ENCODE results near the gene NAA10. TPM values are rescaled to one million over a fixed set of nuclear protein-coding genes. Genes with fewer than 3 reads are reported as not detected.
A peak's percentile ranks its signal among the peaks of the same experiment; 100 is the strongest.

The NAA10 gene
- total RNA-seq, 4 donors from 2014 or later, result 29.9 to 57.2 (median 47.4) TPM

- Histone ChIP-seq H3K36me3 (no peaks in the 10 kb centered on the region), H3K4me1 (peaks cover 0 to 12% (median 0%) of the 10 kb centered on the region in 4 donors), H3K4me3 (no peak overlapping the region), H3K27me3 (no peaks in the 10 kb centered on the region), H3K27ac (peak overlapping the region; percentile 58 to 72 (median 66)), H3K9me3 (no peaks in the 10 kb centered on the region)
- 93% methylated on average over 9 of the region's 19 CpGs; no CpG with 5 or more reads in 1 of the 2 donors for WGBS, 2 donors (ENCODE audit: low coverage in 1 of 2)
- in situ Hi-C loops (cut with MboI; ENCODE audit: low pct_ligation_motif_present in 1 of 4, low pct_unique_long_range_greater_than_20kb in 1 of 4, low sequenced_read_pairs in 3 of 4), result loop anchor here in 2 of 4 donors (25.0 kb wide), 2 partner anchors 188 to 587 kb away; partner anchors contain the start of genes G6PD (in 1 of the 2), IKBKG (in 1 of the 2) and PLXNB3 (in 1 of the 2)
- intact Hi-C loops (cut with DNase I; ENCODE audit: low total_unique reads), result loop anchor here (5.0 kb wide), 1 partner anchor 183 kb away; no protein-coding TSS in a partner anchor
- no peak for DNase-seq
- TF ChIP-seq POLR2AphosphoS5 (IDR thresholded peaks at IDR 0.05) (no peak), CTCF (IDR thresholded peaks at IDR 0.05) (no peak), POLR2A (IDR thresholded peaks at IDR 0.05) (no peak), EP300 (IDR thresholded peaks at IDR 0.05; ENCODE audit: low read depth) (no peak)
Observed at GRCh38 chrX:153950127-153950526, 15.3 kb upstream of the NAA10 start.

GRCh38 chrX:153948847-153949805 is 14.3 kb upstream of the NAA10 start:
- TF ChIP-seq CTCF (IDR thresholded peaks at IDR 0.05) (no peak), EP300 (IDR thresholded peaks at IDR 0.05; ENCODE audit: low read depth) (no peak), POLR2AphosphoS5 (IDR thresholded peaks at IDR 0.05) (no peak), POLR2A (IDR thresholded peaks at IDR 0.05) (no peak)
- no peaks in the 10 kb centered on the region for H3K9me3 ChIP-seq
- no peaks in the 10 kb centered on the region for H3K27me3 ChIP-seq
- intact Hi-C loops (cut with DNase I; ENCODE audit: low total_unique reads), result no loop called here
- no peak for DNase-seq
- H3K27ac ChIP-seq, result peak overlapping the region; percentile 58 to 72 (median 66)
- 72% methylated on average over 30 of the region's 30 CpGs; no CpG with 5 or more reads in 1 of the 2 donors for WGBS, 2 donors (ENCODE audit: low coverage in 1 of 2)
- in situ Hi-C loops (cut with MboI; ENCODE audit: low pct_ligation_motif_present in 1 of 4, low pct_unique_long_range_greater_than_20kb in 1 of 4, low sequenced_read_pairs in 3 of 4), result loop anchor here in 1 of 4 donors (25.0 kb wide), 2 partner anchors 162 to 987 kb away; partner anchors contain the start of genes IDH3G, SRPK3 and SSR4
- no peak overlapping the region for H3K4me3 ChIP-seq
- H3K4me1 ChIP-seq, result peaks cover 0 to 13% (median 0%) of the 10 kb centered on the region in 4 donors
- no peaks in the 10 kb centered on the region for H3K36me3 ChIP-seq

- Histone ChIP-seq H3K27ac (peak overlapping the region; percentile 58 to 72 (median 66)), H3K36me3 (no peaks in the 10 kb centered on the region), H3K27me3 (no peaks in the 10 kb centered on the region), H3K4me1 (peaks cover 0 to 13% (median 0%) of the 10 kb centered on the region in 4 donors), H3K4me3 (no peak overlapping the region), H3K9me3 (no peaks in the 10 kb centered on the region)
- WGBS, 2 donors (ENCODE audit: low coverage in 1 of 2), result 82% methylated on average over 10 of the region's 10 CpGs; no CpG with 5 or more reads in 1 of the 2 donors
- no peak for DNase-seq
- in situ Hi-C loops (cut with MboI; ENCODE audit: low pct_ligation_motif_present in 1 of 4, low pct_unique_long_range_greater_than_20kb in 1 of 4, low sequenced_read_pairs in 3 of 4), result loop anchor here in 1 of 4 donors (25.0 kb wide), 2 partner anchors 161 to 986 kb away; partner anchors contain the start of genes IDH3G, SRPK3 and SSR4
- intact Hi-C loops (cut with DNase I; ENCODE audit: low total_unique reads), result no loop called here
- no peak for TF ChIP-seq EP300 (IDR thresholded peaks at IDR 0.05; ENCODE audit: low read depth)
Observed at GRCh38 chrX:153948002-153948466, 13.2 kb upstream of the NAA10 start.

GRCh38 chrX:153947009-153947769 is 12.4 kb upstream of the NAA10 start:
- Histone ChIP-seq H3K4me3 (no peak overlapping the region), H3K27me3 (no peaks in the 10 kb centered on the region), H3K27ac (peak overlapping the region; percentile 58 to 72 (median 66)), H3K9me3 (no peaks in the 10 kb centered on the region), H3K4me1 (peaks cover 0 to 12% (median 0%) of the 10 kb centered on the region in 4 donors), H3K36me3 (no peaks in the 10 kb centered on the region)
- intact Hi-C loops (cut with DNase I; ENCODE audit: low total_unique reads) (no loop called here), in situ Hi-C loops (cut with MboI; ENCODE audit: low pct_ligation_motif_present in 1 of 4, low pct_unique_long_range_greater_than_20kb in 1 of 4, low sequenced_read_pairs in 3 of 4) (loop anchor here in 1 of 4 donors (25.0 kb wide), 2 partner anchors 160 to 985 kb away; partner anchors contain the start of genes IDH3G, SRPK3 and SSR4)
- 47 to 54% methylated on average over 5 to 19 of the region's 19 CpGs for WGBS, 2 donors (ENCODE audit: low coverage in 1 of 2)
- DNase-seq, result peak; percentile 84
- TF ChIP-seq POLR2AphosphoS5 (IDR thresholded peaks at IDR 0.05) (peak in 1 of 3 donors; percentile 9), CTCF (IDR thresholded peaks at IDR 0.05) (peak; percentile 68 to 84 (median 77)), EP300 (IDR thresholded peaks at IDR 0.05; ENCODE audit: low read depth) (no peak), POLR2A (IDR thresholded peaks at IDR 0.05) (no peak)
